Vagina (tissue), 2 donors: Measurements from ENCODE around the gene OR2H2. TPM values are rescaled to one million over a fixed set of nuclear protein-coding genes. Genes with fewer than 3 reads are reported as not detected.

Source experiments
- DNase-seq, 2 donors: peaks; one replicate each; pipeline ENCODE4 v3.0.0-alpha.2; 2017; ENCODE audit errors: extremely low spot score in 2 of 2
- H3K27ac ChIP-seq: fragments of 200-600 bp; sonication (generic); one replicate; pipeline ENCODE4 v1.5.1; 2019
- H3K27me3 ChIP-seq: fragments of 200-600 bp; sonication (generic); one replicate; pipeline ENCODE4 v1.5.1; 2019
- H3K36me3 ChIP-seq, 2 donors: fragments of 200-600 bp; sonication (generic); one replicate each; pipeline ENCODE4 v1.5.1; 2017 to 2019
- H3K4me1 ChIP-seq: fragments of 200-600 bp; sonication (generic); one replicate; pipeline ENCODE4 v1.5.1; 2019
- H3K4me3 ChIP-seq, 2 donors: fragments of 200-600 bp; sonication (generic); 1 replicate in 1 of 2; 2 replicates in 1 of 2; pipeline ENCODE4 v1.5.1; 2016 to 2019
- H3K9me3 ChIP-seq: fragments of 200-600 bp; sonication (generic); one replicate; pipeline ENCODE4 v1.5.1; 2019
- POLR2A ChIP-seq, 2 donors: fragments of 450-650 bp; IDR thresholded peaks; one replicate each; pipeline ENCODE4 v1.6.1; 2017; ENCODE audit warnings: antibody characterized with exemption in 2 of 2, mild to moderate bottlenecking in 2 of 2, moderate library complexity in 2 of 2
- POLR2AphosphoS5 ChIP-seq, 2 donors: sonication (generic); formaldehyde crosslinking; IDR thresholded peaks; one replicate each; pipeline ENCODE4 v1.9.0; 2017; ENCODE audit warnings: antibody characterized with exemption in 2 of 2, mild to moderate bottlenecking in 2 of 2, low read depth in 1 of 2; ENCODE audit not compliant: insufficient read depth in 1 of 2
- intact Hi-C: fragments of 100-400 bp; cut with DNase I; formaldehyde crosslinking; loops from one replicate; pipeline ENCODE4 v1.15.1; 2023
- total RNA-seq: library from RNA; depleted of rRNA; stranded (reverse); fragments of >200 nt; gene quantifications from one replicate; pipeline ENCODE4 v1.2.3, GENCODE V29; 2016
- TF ChIP-seq, protein P1 (sequence below), 3 experiments: fragments of 450-650 bp in 2 of 3; fragments of 200-600 bp in 1 of 3; sonication (generic) in 1 of 3; IDR thresholded peaks; one replicate each; pipeline ENCODE4 v1.5.1; 2017 to 2019; ENCODE audit warnings: antibody characterized with exemption in 3 of 3, mild to moderate bottlenecking in 2 of 3, moderate library complexity in 2 of 3

Gene OR2H2
- total RNA-seq, 1 donor from 2014 or later = not detected

- Histone ChIP-seq H3K4me3 (no peak overlapping the region), H3K27ac (no peak overlapping the region), H3K27me3 (no peaks in the 10 kb centered on the region), H3K36me3 (no peaks in the 10 kb centered on the region), H3K4me1 (no peaks in the 10 kb centered on the region), H3K9me3 (no peaks in the 10 kb centered on the region)
- intact Hi-C loops = no loop called here
- TF ChIP-seq POLR2A (IDR thresholded peaks at IDR 0.05) = no peak
- no peak for TF ChIP-seq POLR2AphosphoS5 (IDR thresholded peaks at IDR 0.05; ENCODE audit: insufficient read depth in 1 of 2, low read depth in 1 of 2)
- DNase-seq = no peak
Measured at GRCh38 chr6:29566856-29567255, 18.1 kb upstream of the OR2H2 start.

- no peaks in the 10 kb centered on the region for H3K27me3 ChIP-seq
- H3K4me1 ChIP-seq = no peaks in the 10 kb centered on the region
- H3K4me3 ChIP-seq = no peak overlapping the region
- intact Hi-C loops = no loop called here
- no peak overlapping the region for H3K27ac ChIP-seq
- no peaks in the 10 kb centered on the region for H3K36me3 ChIP-seq
- TF ChIP-seq POLR2A (IDR thresholded peaks at IDR 0.05) (no peak), POLR2AphosphoS5 (IDR thresholded peaks at IDR 0.05; ENCODE audit: insufficient read depth in 1 of 2, low read depth in 1 of 2) (no peak)
- TF ChIP-seq, protein P1, sequence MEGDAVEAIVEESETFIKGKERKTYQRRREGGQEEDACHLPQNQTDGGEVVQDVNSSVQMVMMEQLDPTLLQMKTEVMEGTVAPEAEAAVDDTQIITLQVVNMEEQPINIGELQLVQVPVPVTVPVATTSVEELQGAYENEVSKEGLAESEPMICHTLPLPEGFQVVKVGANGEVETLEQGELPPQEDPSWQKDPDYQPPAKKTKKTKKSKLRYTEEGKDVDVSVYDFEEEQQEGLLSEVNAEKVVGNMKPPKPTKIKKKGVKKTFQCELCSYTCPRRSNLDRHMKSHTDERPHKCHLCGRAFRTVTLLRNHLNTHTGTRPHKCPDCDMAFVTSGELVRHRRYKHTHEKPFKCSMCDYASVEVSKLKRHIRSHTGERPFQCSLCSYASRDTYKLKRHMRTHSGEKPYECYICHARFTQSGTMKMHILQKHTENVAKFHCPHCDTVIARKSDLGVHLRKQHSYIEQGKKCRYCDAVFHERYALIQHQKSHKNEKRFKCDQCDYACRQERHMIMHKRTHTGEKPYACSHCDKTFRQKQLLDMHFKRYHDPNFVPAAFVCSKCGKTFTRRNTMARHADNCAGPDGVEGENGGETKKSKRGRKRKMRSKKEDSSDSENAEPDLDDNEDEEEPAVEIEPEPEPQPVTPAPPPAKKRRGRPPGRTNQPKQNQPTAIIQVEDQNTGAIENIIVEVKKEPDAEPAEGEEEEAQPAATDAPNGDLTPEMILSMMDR (IDR thresholded peaks at IDR 0.05) = no peak
- DNase-seq = no peak
- H3K9me3 ChIP-seq = no peaks in the 10 kb centered on the region
Measured at GRCh38 chr6:29567541-29567940, 17.4 kb upstream of the OR2H2 start.

- no peaks in the 10 kb centered on the region for H3K27me3 ChIP-seq
- H3K4me1 ChIP-seq = no peaks in the 10 kb centered on the region
- no peaks in the 10 kb centered on the region for H3K9me3 ChIP-seq
- H3K27ac ChIP-seq = no peak overlapping the region
- no peak overlapping the region for H3K4me3 ChIP-seq
- intact Hi-C loops = no loop called here
- H3K36me3 ChIP-seq = no peaks in the 10 kb centered on the region
- DNase-seq = no peak
- no peak for TF ChIP-seq POLR2A (IDR thresholded peaks at IDR 0.05)
- TF ChIP-seq, protein P1 (IDR thresholded peaks at IDR 0.05) = no peak
- no peak for TF ChIP-seq POLR2AphosphoS5 (IDR thresholded peaks at IDR 0.05; ENCODE audit: insufficient read depth in 1 of 2, low read depth in 1 of 2)
Measured at GRCh38 chr6:29567991-29568390, 16.9 kb upstream of the OR2H2 start.

- no peak overlapping the region for H3K27ac ChIP-seq
- H3K36me3 ChIP-seq = no peaks in the 10 kb centered on the region
- TF ChIP-seq, protein P1 (IDR thresholded peaks at IDR 0.05) = no peak
- TF ChIP-seq POLR2A (IDR thresholded peaks at IDR 0.05) = no peak
- no peak for TF ChIP-seq POLR2AphosphoS5 (IDR thresholded peaks at IDR 0.05; ENCODE audit: insufficient read depth in 1 of 2, low read depth in 1 of 2)
- H3K4me1 ChIP-seq = no peaks in the 10 kb centered on the region
- no peaks in the 10 kb centered on the region for H3K9me3 ChIP-seq
- intact Hi-C loops = no loop called here
- DNase-seq = no peak
- H3K27me3 ChIP-seq = no peaks in the 10 kb centered on the region
- no peak overlapping the region for H3K4me3 ChIP-seq
Measured at GRCh38 chr6:29576056-29576455, 8.9 kb upstream of the OR2H2 start.

GRCh38 chr6:29577544-29577943 is 7.4 kb upstream of the OR2H2 start:
- no peak for DNase-seq
- H3K4me3 ChIP-seq = no peak overlapping the region
- no peak overlapping the region for H3K27ac ChIP-seq
- H3K27me3 ChIP-seq = no peaks in the 10 kb centered on the region
- H3K9me3 ChIP-seq = no peaks in the 10 kb centered on the region
- TF ChIP-seq POLR2AphosphoS5 (IDR thresholded peaks at IDR 0.05; ENCODE audit: insufficient read depth in 1 of 2, low read depth in 1 of 2) = no peak
- TF ChIP-seq, protein P1 (IDR thresholded peaks at IDR 0.05) = no peak
- no peak for TF ChIP-seq POLR2A (IDR thresholded peaks at IDR 0.05)
- no peaks in the 10 kb centered on the region for H3K36me3 ChIP-seq
- intact Hi-C loops = no loop called here
- no peaks in the 10 kb centered on the region for H3K4me1 ChIP-seq
